ENCODE data around the gene CYP4V2.
"Not testable (repeated sequence)": the region's sequence is repeated elsewhere in the genome, so short reads cannot be mapped to it uniquely, and the experiment has no call there.

CYP4V2 gene

DNA sequence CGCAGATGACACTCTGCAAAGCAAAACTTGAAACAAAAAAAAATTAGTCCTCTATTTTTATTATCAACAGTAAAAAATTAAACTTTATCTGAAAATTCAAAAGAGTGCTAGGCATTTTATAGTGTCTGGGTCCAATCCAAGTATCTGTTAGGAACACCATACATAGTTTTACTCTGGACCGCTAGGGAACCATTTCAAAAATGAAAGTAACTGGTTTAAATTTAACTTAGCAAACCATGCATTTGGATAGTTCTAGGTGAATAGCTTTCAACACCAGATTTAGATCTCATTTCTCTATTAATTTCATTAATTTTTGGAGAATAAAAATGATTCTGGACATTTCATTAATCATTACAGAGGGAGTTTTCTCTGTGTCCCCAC, 37.1 kb downstream of the CYP4V2 start:
- no peak for DNase-seq (ENCODE audit: low read depth in 2 of 2)

DNA sequence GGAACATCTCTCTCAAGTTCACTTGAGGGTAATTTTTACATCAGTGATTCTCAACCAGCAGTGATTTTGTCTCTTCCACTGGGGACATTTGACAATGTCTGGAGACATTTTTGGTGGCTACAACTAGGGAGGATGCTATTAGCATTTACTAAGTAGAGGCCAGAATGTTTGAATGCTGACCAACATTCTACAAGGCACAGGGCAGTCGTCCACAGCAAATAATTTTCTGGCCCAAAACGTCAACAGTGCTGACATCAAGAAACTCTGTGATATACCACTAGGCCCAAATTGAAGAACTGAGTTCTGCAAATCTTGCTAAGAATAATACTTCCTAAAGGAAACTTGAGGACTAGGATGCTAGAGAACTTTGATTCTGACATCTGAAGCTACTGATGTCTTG, 43.0 kb downstream of the CYP4V2 start:
- DNase-seq (ENCODE audit: low read depth in 2 of 2), result no peak

DNA sequence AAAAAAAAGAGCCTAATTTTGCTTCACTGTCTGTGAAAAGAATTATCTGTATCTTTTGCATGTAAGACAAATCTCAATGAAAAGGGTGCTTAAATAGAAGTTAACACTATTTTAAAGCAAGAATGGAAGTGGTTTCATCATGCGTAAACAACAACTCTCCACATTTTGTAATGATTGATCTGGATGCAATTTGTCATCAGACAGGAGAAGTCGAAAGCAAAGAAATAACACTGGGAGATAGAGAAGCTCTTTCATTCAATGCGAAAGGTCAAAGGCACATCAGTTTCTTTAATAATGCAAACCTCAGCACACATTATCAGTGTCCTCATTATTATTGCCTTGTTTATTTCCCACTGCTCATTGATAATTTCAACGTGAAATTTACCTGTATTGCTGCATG, 44.8 kb downstream of the CYP4V2 start:
- DNase-seq (ENCODE audit: low read depth in 2 of 2), result no peak

DNA sequence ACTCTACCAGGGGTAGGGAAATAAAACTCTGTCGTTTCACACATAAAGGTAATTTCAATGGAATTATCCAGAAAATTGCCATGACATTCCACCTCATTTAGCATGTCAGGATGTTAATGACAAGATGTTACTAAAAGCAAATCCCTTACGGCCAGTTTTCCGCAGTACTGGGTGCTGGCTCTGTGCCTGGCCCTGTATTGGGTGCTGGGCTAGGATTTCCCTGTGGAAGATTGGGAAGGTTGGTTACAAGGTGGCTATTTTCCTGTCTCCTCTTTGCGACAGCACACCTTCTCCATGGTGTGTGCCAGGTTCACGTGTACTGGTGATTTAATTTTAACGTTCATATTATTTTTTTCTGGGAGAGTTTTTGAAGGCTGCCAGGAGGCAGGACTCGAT, 49.1 kb downstream of the CYP4V2 start:
- no peak for DNase-seq (ENCODE audit: low read depth in 2 of 2)

DNA sequence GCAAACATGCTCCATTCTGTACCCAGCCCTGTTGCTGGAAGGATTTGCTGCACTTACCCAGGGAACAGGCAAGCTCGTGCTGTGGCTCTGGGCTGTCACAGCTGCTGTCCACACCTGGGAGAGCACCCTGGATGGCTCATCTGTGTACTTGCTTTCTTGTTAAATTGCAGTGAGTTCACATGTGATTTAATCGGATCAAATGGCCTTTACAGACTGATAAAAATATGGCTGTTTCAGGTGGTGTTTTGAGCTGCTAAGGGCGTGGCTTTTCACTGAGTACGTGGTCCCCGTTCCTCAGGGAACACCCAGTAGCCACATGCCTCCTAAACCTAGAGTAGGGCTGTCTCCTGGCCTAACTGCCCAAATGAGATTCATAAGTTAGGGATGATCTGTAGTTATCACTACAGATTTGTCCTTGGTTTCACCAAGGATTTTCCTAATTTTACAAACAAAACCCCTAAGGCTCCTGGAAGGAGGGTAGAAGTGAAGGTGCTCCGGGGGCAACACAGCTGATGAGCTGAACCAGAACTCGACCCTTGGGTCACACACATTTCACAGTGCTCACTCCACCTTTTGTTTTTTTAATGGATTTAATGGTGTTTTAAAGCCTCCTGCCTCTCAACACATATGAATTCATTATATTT, 49.6 kb downstream of the CYP4V2 start:
- no peak for DNase-seq (ENCODE audit: low read depth in 2 of 2)

DNA sequence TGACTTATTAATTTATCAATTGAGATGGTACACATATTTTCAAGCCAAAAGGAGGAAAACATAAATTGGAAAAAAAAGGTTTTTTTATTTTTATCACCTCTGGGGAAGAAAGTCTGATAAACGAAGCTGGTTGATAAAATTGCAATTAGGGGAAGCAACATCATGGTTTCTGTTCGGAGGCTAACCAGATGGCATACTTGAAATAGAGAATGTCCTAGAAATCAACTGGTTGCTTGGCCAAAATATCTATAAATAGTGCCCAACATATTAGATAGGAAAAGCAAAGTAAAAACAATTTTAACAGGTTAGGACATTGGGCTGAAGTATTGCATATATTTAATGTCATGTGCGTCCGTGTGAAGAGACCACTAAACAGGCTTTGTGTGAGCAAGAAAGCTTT, 50.2 kb downstream of the CYP4V2 start:
- no peak for DNase-seq (ENCODE audit: low read depth in 2 of 2)

DNA sequence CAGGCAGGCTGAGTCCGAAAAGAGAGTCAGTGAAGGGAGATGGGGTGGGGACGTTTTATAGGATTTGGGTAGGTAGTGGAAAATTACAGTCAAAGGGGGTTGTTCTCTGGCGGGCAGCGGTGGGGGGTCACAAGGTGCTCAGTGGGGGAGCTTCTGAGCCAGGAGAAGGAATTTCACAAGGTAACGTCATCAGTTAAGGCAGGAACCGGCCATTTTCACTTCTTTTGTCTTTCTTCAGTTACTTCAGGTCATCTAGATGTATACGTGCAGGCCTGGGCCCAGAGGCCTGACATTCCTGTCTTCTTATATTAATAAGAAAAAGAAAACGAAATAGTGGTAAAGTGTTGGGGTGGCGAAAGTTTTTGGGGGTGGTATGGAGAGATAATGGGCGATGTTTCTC, 50.7 kb downstream of the CYP4V2 start:
- DNase-seq (ENCODE audit: low read depth in 2 of 2), result not testable (repeated sequence)

DNA sequence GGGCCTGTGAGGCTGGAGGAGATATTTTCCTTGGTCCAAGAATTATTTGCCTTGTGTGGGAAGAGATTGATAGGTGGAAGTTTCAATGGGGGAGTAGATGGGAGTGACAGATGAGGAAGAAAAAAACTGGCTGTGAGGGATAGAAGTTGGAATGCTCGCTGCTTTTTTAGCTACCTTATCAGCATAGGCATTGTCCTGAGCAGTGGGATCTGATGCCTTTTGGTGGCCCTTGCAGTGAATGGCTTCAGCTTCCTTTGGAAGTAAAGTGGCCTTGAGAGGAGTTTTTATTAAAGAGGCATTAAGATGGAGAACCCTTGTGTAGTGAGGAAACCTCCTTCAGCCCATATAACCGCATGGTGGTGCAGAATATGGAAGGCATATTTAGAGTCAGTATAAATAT, 52.0 kb downstream of the CYP4V2 start:
- no peak for DNase-seq (ENCODE audit: low read depth in 2 of 2)

DNA sequence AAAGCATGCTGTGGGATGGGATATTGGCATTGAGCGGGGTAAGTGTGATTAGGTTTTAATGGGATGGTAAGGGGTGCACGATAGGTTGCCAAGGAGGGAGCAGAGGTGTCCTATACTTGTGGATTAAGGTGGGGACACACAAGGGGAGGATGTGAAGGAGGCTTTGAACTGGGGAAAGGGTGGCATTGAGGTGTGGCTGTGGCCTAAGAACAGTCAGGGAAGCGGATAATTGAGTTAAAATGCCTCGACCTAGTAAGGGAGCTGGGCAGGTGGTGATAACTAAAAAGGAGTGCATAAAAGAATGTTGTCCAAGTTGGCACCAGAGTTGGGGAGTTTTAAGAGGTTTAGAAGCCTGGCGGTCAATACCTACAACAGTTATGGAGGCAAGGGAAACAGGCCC, 53.5 kb downstream of the CYP4V2 start:
- no peak for DNase-seq (ENCODE audit: low read depth in 2 of 2)

DNA sequence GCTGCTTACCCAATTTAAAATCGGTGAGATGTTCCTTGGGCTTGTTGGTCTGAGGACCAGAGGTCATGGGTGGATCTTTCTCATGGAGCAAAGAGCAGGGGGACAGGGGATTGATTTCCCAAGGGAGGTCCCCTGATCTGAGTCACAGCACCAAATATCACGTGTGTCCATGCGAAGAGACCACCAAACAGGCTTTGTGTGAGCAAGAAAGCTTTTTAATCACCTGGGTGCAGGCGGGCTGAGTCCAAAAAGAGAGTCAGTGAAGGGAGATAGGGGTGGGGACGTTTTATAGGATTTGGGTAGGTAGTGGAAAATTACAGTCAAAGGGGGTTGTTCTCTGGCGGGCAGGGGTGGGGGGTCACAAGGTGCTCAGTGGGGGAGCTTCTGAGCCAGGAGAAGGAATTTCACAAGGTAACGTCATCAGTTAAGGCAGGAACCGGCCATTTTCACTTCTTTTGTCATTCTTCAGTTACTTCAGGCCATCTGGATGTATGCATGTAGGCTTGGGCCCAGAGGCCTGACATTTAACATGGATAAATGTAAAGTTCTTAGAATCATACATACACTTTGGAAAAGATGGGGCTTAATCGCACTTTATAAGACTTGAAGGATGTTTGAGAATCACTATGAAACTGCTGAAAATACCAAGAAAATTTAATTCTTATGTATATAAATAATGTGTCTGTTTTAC, 55.8 kb downstream of the CYP4V2 start:
- not testable (repeated sequence) for DNase-seq (ENCODE audit: low read depth in 2 of 2)

DNA sequence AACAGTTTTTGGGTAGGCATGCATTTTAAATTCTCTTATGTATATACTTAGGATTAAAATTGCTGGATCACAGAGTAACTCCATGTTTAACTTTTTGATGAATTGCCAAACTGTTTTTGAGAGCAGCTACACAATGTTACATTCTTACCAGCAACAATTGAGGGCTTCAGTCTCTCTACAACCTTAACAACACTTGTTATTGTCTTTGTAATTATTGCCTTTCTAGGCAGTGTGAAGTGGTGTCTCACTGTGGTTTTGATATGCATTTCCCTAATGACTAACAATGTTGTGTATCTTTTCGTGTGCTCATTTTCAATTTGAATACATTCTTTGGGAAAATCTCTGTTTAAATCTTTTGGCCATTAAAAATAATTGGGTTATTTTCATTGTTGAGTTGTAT, 57.3 kb downstream of the CYP4V2 start:
- DNase-seq (ENCODE audit: low read depth in 2 of 2), result no peak

DNA sequence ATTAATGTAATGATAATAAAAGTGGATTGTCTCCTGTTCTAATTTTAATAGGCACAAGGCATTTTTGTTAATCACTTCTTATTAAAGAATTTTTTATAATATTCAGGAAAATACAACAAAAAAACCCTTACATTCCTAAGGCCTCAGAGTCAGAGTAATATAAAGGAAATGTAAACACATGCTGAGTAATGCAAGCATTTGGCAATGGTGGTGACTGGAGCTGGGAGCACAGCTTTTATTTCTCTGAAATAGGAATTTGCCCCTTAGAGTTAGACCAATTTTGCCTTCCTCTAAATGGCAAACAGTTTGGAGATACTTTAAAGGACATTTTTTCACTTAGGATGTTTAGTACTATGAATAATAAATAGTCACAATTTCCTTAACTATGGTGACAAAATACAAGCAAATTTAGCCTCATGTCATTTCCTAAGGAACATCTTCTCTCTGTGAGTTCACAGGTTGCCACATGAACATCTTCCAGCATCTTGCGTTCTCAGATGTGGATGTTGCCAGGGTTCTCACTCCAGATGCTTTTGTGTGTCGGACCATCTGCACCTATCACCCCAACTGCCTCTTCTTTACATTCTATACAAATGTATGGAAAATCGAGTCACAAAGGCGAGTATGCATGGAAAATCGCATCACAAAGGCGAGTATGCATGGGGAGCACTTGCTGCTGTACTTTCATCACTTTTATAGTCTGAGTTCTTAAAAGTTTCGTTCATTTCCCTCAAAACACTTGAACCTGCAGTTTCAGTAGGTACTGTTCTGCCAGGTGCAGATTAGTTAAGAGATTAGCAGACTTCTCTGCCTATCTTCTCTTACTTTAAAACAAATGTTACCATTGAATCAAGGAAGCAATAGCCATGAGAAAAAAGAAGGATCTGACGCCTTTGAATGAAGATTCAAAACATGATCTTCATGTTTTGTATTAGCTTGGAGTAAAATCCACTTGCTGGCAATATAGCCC, 58.7 kb downstream of the CYP4V2 start:
- peak; percentile 31 for DNase-seq (ENCODE audit: low read depth in 2 of 2)

DNA sequence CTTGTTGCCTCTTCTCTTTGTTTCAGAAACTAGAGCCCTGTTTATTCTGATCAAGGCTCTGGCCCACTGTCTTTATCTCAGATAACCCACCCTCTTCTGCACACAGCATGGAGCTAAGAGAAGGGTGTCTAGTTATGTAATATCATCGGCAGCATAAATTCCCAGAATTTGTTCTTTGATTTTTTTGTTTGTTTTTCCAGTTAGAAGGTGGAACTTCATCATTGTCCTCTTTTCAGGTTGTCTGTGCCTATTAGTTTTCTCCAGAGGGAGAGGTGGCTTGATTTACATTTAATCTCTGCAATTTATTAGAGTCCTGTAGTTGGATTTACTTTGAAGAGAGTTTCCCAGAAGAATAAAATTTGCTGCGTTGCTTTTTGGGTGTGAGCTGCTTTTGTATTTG, 59.4 kb downstream of the CYP4V2 start:
- DNase-seq (ENCODE audit: low read depth in 2 of 2), result no peak

DNA sequence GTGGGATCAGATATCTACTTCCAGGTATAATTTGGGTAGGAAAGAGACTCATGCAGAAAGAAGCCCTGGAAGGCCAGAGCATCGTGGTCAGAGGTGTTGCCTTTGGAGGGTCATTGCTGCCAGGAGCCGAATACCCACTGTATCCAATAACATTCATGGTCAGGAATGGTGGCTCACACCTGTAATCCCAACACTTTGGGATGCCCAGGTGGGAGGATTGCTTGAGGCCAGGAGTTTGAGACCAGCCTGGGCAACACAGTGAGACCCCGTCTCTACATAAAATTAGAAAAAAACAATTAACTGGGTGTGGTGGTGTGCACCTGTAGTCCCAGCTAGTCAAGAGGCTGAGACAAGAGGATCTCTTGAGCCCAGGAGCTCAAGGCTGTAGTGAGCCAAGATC, 63.8 kb downstream of the CYP4V2 start:
- DNase-seq (ENCODE audit: low read depth in 2 of 2), result no peak

DNA sequence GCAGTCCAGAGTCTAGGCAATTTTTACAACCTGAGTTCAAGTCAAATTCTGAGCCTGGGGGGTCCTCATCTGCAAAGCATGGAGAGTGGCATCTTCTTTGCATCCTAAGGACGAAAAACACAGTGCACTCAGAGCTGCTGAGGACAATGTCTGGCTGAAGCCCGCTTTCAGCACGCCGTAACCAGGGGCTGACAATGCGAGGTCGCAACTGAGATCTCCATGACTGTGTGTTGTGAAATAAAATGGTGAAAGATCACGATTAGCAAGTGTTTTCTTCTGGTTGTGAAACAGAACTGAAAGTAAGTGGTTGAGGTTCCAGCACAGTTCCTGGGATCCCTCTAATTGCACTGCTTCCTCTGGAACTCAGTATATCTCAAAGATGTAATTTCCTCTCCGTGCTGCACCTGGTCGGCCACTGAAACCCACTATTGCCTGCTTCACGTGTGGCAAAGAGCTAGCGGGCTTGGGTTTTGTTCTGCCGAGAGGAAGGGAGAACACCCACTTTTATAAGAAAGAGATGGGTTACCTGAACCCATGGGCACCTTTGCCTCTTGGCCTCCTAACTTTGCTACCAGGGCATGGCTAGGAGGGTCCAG, 66.9 kb downstream of the CYP4V2 start:
- DNase-seq (ENCODE audit: low read depth in 2 of 2), result no peak

DNA sequence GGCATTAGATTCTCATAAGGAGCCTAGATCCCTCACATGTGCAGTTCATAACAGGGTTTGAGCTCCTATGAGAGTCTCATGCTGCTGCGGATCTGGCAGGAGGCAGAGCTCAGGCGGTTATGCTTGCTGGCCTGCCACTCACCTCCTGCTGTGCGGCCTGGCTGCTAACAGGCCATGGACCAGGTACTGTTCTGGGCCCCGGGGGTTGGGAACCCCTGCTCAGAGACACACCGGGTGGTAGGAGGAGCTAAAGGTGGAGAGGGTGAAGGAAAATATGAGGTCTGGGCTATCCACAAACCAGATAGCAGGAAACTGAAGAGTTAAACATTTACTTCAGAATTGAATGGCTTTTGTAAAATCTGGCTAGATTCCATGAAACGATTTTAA, 68.7 kb downstream of the CYP4V2 start:
- no peak for DNase-seq (ENCODE audit: low read depth in 2 of 2)

Measured in fibroblast of skin of left quadriceps (primary cell).